Right ventricle myocardium inferior (tissue), 1 donor: ENCODE results near the gene MYL12B. TPM values are rescaled to one million over a fixed set of nuclear protein-coding genes. Genes with fewer than 3 reads are reported as not detected.
A peak's percentile ranks its signal among the peaks of the same experiment; 100 is the strongest.
"Not testable (repeated sequence)": the region's sequence is repeated elsewhere in the genome, so short reads cannot be mapped to it uniquely, and the experiment has no call there.

ENCODE experiments used
- ATAC-seq: fragments of 200-7000 bp; cut with Tn5 transposase; one replicate; pipeline ENCODE4 v1.9.1; 2020; ENCODE audit warnings: mild to moderate bottlenecking, moderate library complexity
- DNase-seq: peaks from one replicate; pipeline ENCODE4 v3.0.0; 2021; ENCODE audit errors: missing footprints
- intact Hi-C: fragments of 100-400 bp; cut with DNase I; formaldehyde crosslinking; loops from one replicate; pipeline ENCODE4 v1.11.0; 2022
- total RNA-seq: library from RNA; stranded (reverse); fragmentation: NEBNext Ultra II Directional; extraction: Animal tissue kit (Norgen Biotek cat#: 25700); gene quantifications from one replicate; pipeline ENCODE4 v1.2.1, GENCODE V29; 2021
- donor health status: DM: no; HTN: yes; CAD: no; lungs with severe emphysema.

Gene MYL12B
- total RNA-seq, 1 donor from 2014 or later = 180 TPM

GRCh38 chr18:3281456-3282400, 19.8 kb downstream of the MYL12B start:
- DNase-seq = no peak
- intact Hi-C loops = loop anchor here (1.0 to 5.0 kb wide), 5 partner anchors 41 to 716 kb away; partner anchors contain the start of gene TGIF1
- peak; percentile 87 for ATAC-seq

DNA sequence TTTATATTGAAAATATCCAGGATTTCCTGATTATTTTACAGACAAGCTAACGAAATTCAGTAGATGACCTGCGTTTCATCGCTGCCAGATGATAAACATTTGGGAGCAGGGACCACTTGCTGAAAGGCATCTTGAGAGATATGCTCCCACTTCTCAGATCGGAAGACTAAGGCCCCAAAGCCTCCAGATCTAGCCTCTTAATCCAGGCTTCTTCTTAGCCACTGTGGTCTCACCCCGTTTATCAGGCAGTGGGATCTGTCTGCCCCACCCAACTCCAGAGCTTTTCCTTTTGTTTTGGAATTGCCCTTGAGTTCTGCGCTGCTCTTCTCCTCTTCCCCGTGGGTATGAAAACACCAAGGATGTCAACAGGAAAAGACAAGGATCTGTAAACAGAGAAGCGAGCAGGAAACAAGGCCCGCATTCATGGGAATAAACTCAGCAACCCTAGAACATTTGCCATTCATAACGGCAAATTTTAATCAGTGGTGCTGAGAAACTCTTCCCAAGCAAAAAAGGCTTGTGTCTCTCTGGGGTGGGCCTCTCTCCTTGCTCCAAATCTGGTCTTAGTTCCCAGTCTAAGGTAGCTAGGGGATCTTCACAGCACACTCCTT, 21.4 kb downstream of the MYL12B start:
- intact Hi-C loops = loop anchor here (5.0 kb wide), 2 partner anchors 39 to 714 kb away; no protein-coding TSS in a partner anchor
- no peak for DNase-seq
- ATAC-seq = no peak

DNA sequence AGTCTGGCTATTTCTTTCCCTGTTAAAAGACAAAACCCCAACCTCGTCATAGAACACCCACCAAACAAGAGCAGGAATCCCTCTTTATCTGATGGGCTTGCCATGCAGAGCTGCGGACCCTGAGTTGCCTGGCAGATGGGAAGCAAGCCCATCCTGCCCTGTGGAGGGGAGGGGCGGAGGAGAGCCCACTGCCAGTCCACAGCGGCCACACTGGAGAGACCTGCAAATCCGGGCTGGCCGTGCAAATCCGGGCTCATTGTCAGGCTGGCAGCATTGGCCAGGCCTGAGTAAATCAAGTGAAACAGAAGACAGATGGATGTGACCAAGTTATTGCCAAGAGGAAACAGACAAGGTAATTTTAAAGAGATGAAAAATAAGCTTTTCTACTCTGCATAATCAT, 22.0 kb downstream of the MYL12B start:
- intact Hi-C loops = loop anchor here (5.0 kb wide), 2 partner anchors 38 to 713 kb away; no protein-coding TSS in a partner anchor
- ATAC-seq = no peak
- DNase-seq = no peak

- ATAC-seq = no peak
- intact Hi-C loops = loop anchor here (5.0 kb wide), 2 partner anchors 38 to 713 kb away; no protein-coding TSS in a partner anchor
- no peak for DNase-seq
Observed at GRCh38 chr18:3284501-3284900, 22.6 kb downstream of the MYL12B start.

DNA sequence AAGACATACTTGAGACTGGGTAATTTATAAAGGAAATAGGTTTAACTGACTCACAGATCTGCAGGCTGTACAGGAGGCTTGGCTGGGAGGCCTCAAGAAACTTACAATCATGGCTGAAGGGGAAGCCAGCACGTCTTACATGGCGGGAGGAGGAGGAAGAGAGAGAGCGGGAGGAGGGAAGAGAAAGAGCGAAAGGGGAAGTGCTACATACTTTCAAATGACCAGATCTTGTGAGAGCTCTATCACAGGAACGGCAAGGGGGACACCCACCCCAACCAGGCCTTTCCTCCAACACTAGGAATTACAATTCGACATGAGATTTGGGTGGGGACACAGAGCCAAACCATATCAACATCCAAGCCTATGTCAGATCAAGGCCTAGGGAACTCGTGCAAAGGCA, 24.2 kb downstream of the MYL12B start:
- intact Hi-C loops = no loop called here
- DNase-seq = no peak
- ATAC-seq = no peak

GRCh38 chr18:3293196-3293951, 31.4 kb downstream of the MYL12B start:
- ATAC-seq (no peak), DNase-seq (no peak)
- intact Hi-C loops = no loop called here

DNA sequence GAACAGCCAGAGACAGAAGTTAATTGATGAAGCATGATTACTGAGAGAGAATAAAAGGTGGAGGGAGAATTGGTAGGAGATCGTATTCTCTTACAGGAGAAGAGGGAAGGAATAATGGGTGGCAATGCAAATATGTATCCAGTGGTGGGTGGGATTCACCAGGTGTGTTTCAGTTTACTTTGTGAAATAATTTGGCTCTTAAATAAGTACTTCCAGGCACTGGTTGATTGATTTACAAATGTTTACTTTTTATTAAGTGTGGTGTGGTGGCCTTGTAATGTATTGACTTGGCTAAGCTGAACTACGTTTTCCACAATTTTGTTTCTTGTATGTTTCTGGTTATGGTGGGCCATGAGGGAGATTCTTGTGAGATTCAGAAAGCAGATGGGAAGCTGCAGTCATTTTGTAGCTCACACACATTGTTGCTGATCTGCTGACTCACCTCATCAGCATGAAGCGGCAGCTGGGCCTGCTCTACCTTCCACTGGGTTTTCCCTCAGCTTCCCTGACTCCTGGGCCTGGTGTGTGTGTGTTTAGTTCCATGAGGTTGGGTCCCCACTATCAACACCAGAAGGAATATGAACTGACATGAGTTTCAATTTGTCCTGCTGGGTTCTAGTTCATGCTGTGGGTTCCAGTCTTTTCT, 32.6 kb downstream of the MYL12B start:
- ATAC-seq (no peak), DNase-seq (no peak)
- intact Hi-C loops = no loop called here

DNA sequence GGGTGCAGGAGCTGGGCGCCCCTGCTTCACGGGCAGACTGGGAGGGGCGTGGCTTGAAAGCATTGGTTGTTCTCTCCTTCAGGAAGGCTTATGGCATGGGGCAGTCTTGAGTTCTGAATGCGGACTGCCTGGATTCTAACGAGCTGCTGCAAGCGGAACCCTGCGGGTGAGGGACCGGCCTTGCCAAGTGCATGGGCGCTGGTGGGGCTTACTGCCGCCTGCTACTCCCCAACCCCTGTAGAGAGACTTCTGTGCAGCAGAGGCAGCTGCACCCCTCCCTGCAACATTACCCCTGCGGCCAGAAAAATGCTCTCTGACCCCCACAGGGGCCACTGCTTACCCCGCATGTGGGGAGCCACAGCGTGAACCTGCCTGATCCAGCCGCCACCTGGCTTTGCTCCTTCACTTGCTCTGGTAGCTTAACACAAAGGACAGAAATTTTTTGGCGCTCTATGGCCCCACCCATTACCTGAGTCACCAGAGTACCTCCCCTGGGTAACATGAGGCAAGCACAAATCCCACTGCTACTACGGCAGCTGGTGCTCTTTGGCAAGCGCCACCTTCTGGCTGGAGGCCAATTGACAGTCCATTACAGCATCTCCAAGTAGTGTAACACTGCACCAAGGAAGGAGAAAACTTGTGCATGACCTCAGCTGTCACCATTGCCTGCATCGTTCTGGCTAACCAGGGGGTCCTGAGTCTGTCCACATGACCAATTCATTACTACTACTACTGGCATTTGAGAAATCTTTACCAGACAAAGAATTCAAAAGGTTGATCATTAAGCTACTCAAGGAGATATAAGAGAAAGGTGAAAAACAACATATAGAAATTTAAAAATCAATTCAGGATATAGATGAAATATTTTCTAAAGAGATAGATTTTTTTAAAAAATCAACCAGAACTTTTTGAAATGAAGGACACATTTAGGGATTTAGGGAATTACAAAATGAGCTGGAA, 35.4 kb downstream of the MYL12B start:
- ATAC-seq (peak; percentile 74), DNase-seq (peak; percentile 91)
- intact Hi-C loops = no loop called here

DNA sequence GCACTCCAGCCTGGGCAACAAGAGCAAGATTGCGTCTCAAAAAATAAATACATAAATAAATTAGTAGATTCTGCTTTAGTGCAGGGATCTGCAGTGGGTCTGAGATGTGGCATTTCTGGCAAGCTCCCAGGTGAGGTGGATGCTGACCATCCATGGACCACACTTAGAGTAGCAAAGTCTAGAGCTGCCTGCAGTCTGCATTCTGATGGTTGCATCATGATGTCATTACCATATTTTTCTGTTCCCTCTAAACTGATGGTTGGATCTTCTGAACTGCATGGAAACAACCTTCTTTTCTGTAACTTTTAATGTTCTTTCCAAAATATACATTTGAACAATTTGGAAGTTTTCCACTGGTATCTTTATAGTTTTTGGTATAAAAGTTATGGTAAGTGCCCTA, 42.9 kb downstream of the MYL12B start:
- ATAC-seq (no peak), DNase-seq (no peak)
- intact Hi-C loops = no loop called here

DNA sequence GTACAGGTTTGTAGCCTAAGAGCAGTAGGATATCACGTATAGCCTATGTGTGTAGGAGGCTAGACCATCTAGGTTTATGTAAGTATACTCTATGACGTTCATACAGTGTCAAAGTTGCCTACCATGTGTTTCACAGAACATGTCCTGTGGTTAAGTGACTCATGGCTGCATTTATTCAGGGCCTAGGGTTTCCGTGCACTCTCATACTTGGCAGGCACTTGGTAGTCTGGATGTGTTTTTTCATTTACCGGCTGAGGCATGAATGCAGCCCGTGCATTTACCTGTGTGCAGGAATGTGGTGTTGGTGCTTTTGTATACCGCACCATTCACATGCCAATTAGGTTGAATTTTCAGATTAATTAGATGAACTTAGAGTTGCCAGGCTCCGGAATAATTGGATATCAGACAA, 43.4 kb downstream of the MYL12B start:
- intact Hi-C loops = no loop called here
- DNase-seq = no peak
- ATAC-seq = no peak

DNA sequence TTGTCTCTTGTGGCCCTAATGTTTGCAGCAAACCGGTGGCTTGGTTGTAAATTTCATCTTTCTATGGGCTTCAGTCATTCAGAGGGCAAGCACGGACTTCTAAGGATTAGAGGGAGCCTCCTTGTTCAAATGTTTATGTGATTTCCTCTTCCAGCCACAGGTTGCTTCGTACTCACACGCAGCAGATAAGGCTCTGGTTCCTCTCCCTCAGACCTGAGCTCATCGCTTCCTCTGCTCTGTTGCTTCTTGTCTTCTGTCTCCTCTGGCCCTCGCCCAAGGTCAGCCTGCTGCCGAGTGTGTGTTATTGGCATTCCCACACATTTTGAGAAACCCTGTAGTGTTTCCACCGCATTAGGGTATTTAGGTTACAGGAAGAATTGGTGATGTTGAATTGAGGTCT, 44.0 kb downstream of the MYL12B start:
- ATAC-seq (no peak), DNase-seq (no peak)
- intact Hi-C loops = no loop called here

- intact Hi-C loops = no loop called here
- DNase-seq (no peak), ATAC-seq (no peak)
Observed at GRCh38 chr18:3306391-3306790, 44.5 kb downstream of the MYL12B start.

DNA sequence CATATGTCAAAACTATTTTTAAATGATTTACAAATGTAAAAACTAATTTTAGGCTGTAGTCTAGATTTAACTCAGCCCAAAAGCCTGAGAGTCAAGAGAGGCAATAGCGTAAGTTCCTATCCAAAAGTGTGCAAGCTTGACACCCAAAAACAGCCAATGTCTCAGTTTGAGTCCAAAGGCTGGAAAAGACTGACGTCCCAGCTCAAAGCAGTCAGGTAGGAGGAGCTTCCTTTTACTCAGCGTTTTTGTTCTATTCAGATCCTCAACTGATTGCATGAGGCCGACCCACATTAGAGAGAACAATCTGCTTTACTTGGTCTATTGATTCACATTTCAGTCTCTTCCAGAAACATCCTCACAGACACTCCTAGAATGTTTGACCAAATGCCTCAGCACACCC, 51.8 kb downstream of the MYL12B start:
- ATAC-seq (no peak), DNase-seq (no peak)
- intact Hi-C loops = no loop called here

DNA sequence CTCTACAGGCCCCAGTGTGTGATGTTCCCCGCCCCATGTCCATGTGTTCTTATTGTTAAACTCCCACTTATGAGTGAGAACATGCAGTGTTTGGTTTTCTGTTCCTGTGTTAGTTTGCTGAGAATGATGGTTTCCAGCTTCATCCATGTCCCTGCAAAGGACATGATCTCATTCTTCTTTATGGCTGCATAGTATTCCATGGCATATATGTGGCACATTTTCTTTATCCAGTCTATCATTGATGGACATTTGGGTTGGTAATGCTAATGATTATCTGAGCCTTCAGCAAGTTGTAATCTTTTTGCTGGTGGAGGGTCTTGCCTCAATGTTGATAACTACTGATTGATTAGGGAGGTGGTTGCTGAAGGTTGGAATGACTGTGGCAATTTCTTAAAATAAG, 53.4 kb downstream of the MYL12B start:
- DNase-seq, ATAC-seq, intact Hi-C loops: not testable (repeated sequence)

DNA sequence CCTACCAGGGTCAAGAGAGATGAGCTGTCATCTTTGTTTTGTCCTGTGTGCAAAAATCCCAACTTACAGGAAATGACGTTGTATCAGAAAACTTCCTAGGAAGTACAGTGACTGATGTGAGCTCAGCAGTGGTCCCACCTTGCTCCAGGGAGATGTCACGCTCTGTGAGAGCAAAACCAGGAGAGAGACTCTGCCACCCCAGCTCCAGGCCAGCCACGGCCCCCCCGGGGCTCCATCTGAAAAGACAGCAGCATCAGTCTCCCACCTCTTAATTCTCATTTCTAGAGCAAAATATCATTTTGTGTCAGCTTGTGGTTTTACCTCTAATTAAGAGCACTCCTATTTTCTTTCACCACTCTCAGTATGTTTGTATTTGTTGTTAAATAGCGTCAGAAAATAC, 57.5 kb downstream of the MYL12B start:
- no peak for ATAC-seq
- no peak for DNase-seq
- intact Hi-C loops = no loop called here

- ATAC-seq (no peak), DNase-seq (no peak)
- intact Hi-C loops = loop anchor here (5.0 kb wide), 1 partner anchor 38 kb away; no protein-coding TSS in a partner anchor
Observed at GRCh38 chr18:3319894-3320454, 58.0 kb downstream of the MYL12B start.

GRCh38 chr18:3321133-3321812, 59.3 kb downstream of the MYL12B start:
- ATAC-seq = no peak
- intact Hi-C loops = loop anchor here (5.0 kb wide), 1 partner anchor 39 kb away; no protein-coding TSS in a partner anchor
- no peak for DNase-seq
